NT2/D1 (cell line): ENCODE results near the gene TOM1.

ENCODE experiments used
- SUZ12 ChIP-seq: IDR thresholded peaks from 2 replicates; pipeline ENCODE4 v1.6.1; 2011; ENCODE audit not compliant: insufficient read length, insufficient read depth; ENCODE audit errors: extremely low read depth
- YY1 ChIP-seq: IDR thresholded peaks from 2 replicates; pipeline ENCODE4 v1.6.1; 2011; ENCODE audit not compliant: insufficient read length, insufficient read depth
- ZNF274 ChIP-seq: IDR thresholded peaks from 2 replicates; pipeline ENCODE4 v1.6.1; 2011; ENCODE audit warnings: mild to moderate bottlenecking, low read depth, low read length

- TF ChIP-seq YY1 = no peak
- TF ChIP-seq SUZ12 = no peak
- TF ChIP-seq ZNF274 = no peak
Measured at GRCh38 chr22:35335468-35335867, 35.8 kb downstream of the TOM1 start.
